Prostate gland (tissue), 1 donor: Measurements from ENCODE around the gene PIGV.
"Not testable (repeated sequence)": the region's sequence is repeated elsewhere in the genome, so short reads cannot be mapped to it uniquely, and the experiment has no call there.

Experiments
- POLR2A ChIP-seq: fragments of 450-650 bp; IDR thresholded peaks from one replicate; pipeline ENCODE4 v1.6.1; 2016; ENCODE audit warnings: antibody characterized with exemption, mild to moderate bottlenecking
- POLR2AphosphoS5 ChIP-seq: sonication (generic); formaldehyde crosslinking; IDR thresholded peaks from one replicate; pipeline ENCODE4 v1.6.1; 2017; ENCODE audit warnings: antibody characterized with exemption

- TF ChIP-seq POLR2AphosphoS5, POLR2A: not testable (repeated sequence)
Measured at GRCh38 chr1:26837665-26838064, 49.9 kb downstream of the PIGV start.
